Stimulated activated CD4-positive, alpha-beta T cell treated with anti-CD3 and anti-CD28 coated beads, Interleukin-4, amount 100 ng/mL, for 1 hour (primary cell): ENCODE data around the gene CD300C.
"Not testable (repeated sequence)": the region's sequence is repeated elsewhere in the genome, so short reads cannot be mapped to it uniquely, and the experiment has no call there.

Source experiments
- DNase-seq: peaks from one replicate; pipeline ENCODE4 v3.0.0-alpha.2; 2020

The CD300C gene

DNA sequence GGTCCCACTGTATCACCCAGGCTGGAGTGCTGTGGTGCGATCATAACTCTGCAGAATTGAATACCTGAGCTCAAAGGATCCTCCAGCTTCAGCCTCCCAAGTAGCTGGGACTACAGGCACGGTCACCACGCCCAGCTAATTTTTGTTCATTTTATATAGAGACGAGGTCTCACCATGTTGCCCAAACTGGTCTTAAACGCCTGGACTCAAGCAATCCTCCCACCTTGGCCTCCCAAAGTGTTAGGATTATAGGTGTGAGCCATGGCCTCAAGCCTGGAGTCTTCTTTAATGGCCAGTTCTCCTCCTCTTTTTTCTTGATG lies 15.1 kb downstream of the CD300C start:
- DNase-seq: no peak

DNA sequence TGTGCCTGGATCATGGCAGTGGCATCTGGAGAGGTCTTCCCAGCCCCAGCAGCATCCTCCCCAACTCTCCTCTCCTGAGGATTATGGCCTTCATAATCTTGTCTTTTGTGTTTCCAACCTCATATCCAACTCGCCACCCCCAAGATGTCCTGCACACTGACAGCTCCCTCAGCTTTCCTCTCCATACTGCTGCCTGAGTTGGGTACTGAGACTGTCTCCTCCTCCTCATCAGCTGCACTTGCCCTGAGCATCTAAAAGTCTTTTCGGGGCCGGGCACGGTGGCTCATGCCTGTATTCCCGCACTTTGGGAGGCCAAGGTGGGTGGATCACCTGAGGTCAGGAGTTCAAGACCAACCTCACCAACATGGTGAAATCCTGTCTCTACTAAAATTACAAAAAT lies 16.7 kb downstream of the CD300C start:
- no peak for DNase-seq

DNA sequence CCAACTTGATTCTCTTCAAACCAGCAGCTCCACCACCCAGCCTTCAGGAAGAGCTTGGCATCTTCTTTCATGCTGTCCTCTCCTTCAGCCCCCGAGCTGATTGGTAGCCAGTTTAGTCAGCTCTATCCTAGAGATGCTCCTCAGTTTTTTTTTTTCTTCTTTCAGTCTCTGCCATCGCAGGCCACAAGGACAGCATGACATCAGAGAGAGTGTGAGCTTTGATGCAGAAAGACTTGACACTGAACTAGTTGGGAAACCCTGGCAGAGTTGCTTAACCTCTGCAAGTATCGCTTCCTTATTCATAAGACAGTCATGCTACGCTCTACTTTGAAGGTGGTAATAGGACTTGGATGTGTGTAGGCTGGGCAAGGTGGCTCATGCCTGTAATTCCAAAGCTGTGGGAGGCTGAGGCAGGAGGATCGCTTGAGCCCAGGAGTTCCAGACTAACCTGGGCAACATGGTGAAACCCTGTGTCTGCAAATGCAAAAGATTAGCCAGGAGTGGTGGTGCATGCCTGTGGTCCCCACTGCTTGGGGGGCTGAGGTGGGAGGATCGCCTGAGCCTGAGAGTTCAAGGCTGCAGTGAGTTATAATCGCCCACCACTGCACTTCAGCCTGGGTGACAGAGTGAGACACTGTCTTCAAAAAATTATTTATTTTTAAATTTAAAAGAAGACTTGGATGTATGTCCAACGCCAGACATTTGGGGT lies 17.3 kb downstream of the CD300C start:
- DNase-seq: no peak

DNA sequence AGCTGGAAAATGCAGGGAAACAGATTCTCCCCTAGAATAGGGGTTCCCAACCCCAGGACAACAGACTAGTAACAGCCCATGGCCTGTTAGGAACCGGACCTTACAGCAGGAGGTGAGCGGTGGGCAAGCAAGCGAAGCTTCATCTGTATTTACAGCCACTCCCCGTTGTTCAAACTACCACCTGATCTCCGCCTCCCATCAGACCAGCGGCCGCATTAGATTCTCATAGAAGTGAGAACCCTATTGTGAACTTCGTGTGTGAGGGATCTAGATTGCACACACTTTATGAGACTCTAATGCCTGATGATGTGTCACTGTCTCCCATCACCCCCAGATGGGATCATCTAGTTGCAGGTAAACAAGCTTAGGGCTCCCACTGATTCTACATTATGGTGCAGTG lies 18.2 kb downstream of the CD300C start:
- DNase-seq: no peak

DNA sequence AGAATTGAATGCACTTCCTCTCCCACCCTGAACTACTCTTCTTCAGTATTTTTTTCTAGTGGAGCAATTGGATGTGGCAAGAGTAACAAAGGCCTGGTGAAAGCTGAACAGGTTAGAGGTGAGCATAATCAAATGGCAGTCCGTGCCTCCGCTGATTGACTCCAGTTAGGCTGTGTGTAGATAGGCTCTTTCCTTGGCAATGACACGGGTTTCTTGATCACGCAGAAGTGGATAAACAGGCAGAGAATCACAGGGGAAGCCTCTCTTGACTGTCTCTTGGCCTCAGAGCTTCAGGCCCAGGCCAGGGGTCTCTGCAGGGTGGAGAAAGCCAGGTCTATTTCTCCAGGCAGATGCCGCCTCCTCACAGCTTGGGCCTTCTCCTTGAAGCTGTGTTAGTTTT lies 18.8 kb downstream of the CD300C start:
- no peak for DNase-seq

DNA sequence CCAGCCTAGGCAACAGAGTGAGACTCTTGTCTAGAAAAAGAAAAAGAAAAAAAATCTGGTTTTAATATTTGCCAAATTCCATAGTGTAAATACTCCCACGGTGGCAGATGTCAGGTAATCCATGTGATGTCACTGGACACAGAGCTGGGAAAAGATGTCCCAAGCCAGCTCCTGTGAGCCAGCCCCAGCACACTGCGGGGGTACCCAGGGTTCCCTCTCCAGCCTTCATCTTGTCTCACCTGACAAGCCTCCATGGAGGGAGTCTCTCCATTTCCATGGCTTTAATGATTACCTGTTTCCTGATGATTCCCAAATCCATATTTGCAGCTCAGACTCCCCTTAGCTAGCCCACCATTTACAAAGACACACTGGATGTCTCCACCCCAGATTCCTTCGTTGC lies 19.2 kb downstream of the CD300C start:
- DNase-seq: no peak

DNA sequence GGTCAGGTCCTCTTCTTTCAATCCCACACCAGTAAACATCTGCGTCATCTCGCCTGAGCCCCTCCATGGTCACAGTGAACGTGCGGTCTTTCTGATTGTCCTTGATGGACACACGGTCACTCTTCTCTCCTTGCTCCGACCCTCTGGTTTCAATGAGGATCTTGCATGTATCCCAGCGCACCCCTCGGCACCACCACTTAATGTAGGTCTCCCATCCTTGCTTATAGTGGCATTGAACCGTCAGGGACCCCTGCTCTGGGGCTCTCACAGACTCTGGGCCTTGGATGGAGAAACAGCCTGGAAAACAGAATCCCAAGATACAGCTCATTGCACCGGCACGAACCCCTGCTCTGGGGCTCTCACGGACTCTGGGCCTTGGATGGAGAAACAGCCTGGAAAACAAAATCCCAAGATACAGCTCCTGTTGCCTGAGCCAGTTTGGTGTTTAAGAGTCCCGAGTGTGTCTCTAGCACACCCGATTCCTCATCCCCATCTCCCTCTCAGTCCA lies 20.1 kb downstream of the CD300C start:
- DNase-seq: no peak

DNA sequence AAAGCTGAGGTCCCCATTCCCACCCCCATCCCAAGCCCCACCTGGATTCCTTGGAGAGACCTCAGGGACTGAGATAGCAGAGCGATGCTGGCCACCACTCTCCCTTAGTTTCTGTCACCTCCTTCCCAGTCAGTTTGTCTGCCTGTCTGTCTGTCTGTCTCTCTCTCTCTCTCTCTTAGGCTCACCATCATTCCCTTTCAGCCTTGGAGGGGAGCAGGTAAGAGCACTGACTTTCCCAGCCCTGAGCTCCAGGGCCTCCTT lies 20.5 kb downstream of the CD300C start:
- DNase-seq: no peak

DNA sequence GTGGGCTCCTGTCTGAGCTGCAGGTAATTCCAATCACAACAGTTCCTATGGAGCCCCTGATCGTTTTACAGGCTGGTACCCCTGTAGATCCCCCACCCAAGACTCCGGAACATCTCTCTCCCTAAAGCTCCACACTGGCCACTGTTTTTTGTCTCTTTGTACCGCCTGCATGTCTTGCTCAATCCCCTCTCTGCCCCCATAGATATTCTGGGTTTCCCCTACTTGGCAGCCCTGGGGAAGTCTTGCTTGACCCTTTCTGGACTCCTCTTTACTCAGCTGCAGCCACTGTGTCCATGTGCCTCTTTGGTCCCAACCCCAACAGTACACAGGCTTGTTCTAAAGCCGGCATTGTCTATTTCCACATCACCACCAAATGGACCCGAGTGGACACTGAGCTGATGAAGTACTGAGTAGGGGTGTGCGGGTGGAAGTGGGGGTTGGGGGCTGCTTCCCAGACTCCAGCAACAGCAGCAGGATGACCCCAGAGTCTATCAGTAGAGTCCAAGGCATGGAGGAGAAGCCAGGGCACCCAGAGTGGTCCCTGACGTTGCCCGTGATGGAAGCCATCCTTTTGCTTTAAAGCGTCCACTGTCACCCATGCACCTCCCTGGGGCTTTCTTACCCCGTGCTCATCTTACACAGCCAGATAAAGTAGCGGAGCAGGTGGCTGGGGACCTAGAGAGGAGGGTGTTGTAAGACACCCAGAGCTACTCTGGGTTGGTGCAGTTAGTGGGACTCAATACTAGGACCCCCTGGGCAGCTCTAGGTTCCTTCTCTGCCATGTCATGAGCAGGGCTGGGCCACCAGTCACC lies 21.1 kb downstream of the CD300C start:
- no peak for DNase-seq

DNA sequence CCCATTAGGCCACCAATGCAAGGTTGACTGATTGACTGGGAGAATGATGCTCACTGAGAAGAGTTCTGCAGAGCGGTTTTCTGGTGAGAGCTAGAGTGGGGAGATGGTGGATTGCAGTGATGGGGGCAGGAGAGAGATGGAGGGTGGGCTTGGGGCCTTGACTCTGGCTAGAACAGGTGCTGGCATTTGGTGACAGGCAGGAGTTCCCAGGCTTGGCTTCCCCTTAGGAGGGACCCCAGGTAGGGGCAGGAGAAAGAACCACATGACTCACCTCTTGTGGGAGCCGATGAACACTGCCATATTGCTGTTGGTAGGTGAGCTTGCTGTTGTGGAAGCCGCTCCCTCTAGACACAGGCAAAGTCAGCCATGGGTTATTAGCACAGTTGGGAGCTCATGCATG lies 22.6 kb downstream of the CD300C start:
- DNase-seq: no peak

DNA sequence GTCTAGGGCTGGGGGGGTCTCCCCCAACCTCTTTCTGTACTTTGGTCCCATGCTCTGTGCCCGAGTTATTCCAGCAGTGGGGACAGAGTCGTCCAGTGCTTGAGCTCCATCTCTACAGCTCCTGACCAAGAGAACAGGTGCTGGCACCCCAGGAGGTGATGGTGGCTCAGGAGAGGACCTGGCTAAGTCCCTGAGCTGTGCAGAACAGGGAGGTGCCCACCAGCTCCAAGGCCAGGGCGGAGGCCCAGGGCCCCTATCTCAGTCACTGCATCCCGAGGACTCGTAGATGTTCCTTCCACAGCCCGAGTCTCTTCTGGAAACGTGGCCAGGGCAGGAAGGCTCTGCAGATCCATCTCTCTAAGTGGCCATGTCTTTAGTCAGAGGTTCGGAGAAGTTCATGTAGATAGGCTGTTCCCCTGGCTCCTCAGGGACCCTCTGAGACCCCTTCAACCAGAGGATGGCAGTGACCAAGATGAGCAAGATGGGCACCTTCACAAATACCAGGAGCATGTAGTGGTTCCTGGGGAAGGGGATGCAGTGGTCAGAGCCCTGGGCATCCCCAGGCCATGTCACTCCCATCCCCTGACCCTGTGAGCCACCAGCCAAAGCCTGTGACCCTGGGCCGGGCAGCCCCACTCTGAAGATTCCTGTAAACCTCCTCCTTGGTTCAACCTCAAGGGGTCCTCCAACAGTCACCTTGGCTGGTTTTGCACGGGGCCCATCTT lies 23.4 kb downstream of the CD300C start:
- DNase-seq: no peak

DNA sequence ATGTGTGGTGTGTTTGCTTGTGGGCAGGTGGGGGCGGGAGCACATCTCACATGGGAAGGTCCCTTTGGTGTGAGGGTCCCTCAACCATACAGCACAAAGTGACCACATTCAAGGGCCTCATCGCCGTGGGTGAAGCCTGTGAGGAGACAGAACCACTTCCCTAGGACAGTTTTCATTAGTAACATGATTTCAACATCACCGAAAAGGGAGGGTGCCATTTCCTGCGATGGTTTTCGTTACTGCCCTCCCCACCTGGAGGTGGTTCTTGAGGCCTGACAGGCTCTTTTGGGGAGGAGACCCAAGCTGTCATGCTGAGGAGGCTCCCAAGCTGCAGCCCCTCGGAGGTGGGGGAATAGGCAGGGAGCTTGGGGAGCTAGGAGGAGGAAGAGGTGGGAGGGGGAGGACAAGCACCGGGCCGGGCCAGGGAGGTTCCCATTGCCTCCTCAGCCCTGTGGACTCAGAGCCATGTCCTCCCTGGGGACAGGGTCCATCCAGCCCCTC lies 24.2 kb downstream of the CD300C start:
- no peak for DNase-seq

DNA sequence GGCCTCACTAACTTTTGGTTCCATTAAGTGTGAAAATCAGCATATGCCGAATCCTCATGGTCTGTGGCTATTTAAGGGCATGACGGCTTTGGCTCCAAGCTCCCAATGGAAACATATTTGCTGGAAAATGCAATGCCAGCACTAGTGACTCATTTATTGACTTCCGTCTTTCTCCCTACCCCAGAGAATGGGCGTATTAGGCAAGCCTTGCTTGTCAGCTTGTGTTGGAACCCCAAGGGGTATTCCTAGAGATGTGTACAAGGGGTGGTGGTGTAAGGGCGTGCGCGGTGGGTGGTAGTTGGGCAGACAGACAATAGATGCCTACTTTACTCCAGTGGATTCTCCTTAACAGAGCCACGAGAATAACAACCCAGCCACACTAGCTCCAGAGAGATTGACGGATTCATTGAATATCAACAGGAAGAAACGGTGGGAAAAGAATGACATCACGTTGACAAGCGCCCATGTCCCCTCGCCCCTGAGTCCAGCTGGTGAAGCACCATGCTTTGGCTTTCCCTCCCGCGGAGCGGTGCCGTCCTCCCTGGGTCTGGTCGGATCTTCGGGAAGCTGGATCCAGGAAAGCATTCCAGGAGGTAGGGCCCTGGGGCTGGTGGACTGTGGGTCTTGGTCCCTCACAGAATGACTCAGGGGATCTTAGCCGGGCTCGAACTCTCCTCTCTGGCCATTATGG lies 25.0 kb downstream of the CD300C start:
- no peak for DNase-seq

DNA sequence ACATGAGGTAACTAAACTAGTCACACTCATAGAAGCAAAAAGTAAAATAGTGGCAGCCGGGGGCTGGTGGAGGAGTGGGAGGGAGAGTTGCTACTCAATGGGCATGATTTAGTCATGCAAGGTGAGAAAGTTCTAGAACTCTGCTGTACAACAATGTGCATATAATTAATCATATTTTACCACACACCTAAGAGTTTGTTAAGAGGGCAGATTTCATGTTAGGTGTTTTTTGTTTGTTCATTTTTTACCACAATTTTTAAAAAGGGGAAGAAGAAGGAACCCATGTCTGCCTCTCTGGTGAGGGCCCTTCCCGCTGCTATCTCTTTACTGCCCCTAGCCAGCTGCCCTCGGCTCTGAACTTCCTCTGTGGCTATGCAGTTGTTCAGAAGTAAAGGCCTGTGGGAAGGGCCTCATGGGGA lies 25.9 kb downstream of the CD300C start:
- DNase-seq: no peak

DNA sequence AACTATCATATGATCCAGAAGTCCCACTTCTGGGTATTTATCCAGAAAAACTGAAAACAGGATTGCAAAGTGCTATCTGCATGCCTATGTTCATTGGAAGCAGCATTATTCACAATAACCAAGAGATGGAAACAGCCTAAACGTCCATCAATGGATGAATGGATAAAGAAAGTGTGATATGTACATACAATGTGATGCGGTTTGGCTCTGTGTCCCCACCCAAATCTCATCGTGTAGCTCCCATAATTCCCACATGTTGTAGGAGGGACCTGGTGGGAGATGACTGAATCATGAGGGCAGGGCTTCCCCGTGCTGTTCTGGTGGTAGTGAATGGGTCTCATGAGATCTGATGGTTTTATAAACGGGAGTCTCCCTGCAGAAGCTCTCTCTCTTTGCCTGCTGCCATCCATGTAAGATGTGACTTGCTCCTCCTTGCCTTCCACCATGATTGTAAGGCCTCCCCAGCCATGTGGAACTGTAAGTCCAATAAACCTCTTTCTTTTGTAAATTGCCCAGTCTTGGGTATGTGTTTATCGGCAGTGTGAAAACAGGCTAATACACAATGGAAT lies 27.4 kb downstream of the CD300C start:
- not testable (repeated sequence) for DNase-seq

DNA sequence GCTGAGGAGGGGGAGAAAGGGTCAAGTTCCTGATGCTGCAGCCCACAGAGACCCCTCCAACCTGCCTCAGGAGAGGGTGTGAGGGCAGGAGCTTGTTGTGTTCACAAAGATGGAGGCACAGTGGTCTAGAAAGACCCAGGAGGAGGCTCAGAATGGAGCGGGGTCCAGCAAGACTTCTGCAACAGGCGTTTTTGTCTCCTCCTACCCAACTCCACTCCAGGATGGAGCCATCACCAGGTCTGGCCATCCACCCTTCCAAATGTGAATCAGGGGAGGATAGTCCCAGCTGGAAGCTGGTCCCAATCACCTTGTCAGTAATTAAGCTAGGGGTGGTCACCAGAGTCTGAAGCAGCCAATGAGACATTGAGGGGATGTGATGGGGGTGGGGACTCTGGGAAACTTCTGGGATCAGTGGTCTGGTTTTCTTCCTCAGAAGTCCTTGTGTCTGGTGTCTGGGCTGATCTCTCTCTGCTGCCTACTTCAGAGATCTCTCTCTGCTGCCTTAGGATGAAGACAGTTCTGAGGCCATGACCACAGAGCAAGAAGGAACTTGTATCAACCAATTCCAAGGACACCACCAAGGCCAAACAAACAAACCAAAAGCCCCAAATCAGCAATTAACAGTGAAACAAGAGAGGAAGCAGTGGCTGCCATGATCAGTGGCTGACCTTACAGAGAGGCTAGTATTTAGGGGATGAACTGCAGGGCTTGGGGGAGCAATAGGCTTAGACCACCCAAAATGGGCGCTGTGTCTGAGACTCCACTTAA lies 29.2 kb downstream of the CD300C start:
- DNase-seq: no peak

DNA sequence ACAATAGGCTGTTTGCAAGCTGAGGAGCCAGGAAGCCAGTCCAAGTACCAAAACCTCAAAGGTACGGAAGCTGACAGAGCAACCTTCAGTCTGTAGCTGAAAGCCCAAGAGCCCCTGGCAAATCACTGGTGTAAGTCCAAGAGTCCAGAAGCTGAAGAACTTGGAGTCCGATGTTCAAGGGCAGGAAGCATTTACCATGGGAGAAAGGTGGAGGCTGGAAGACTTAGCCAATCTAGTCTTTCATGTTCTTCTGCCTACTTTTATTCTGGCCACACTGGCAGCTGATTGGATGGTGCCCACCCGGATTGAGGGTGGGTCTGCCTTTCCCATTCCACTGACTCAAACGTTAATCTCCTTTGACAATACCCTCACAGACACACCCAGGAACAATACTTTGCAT lies 30.0 kb downstream of the CD300C start:
- DNase-seq: no peak

DNA sequence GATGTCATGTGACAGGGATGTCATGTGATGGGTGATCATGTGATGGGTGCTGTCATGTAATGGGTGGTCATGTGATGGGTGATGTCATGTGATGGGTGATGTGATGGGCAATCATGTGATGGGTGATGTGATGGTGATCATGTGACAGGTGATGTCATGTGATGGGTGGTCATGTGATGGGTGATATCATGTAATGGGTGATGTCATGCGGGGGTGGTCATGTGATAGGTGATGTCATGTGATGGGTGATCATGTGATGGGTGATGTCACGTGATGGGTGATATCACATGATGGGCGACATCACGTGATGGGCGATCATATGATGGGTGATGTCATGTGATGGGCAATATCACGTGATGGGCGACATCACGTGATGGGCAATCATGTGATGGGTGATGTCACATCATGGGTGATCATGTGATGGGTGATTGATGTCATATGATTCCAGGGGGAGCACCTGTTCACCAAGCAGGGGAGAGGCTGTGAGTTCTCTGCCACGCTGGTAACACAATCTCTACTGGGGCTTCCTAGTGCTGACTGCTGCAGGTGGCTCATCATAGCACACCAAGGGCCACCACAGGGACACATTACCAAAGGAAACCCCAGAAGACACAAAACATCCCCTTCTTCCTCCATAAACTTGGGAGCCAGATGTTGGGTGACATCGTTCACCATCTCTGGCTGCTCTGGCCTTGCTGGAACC lies 31.1 kb downstream of the CD300C start:
- DNase-seq: no peak

DNA sequence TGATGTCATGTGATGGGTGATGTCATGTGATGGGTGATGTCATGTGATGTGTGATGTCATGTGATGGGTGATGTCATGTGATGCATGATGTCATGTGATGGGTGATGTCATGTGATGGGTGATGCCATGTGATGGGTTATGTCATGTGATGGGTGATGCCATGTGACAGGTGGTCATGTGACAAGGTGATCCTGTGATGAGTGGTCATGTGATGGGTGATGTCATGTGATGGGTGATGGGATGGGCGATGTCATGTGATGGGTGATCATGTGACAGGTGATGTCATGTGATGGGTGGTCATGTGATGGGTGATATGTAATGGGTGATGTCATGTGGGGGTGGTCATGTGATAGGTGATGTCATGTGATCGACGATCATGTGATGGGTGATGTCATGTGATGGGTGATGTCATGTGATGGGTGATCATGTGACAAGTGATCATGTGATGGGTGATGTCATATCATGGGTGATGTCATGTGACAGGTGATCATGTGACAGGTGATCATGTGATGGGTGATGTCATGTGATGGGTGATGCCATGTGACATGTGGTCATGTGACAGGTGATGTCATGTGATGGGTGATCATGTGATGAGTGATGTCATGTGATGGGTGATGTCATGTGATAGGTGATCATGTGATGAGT lies 31.8 kb downstream of the CD300C start:
- no peak for DNase-seq

DNA sequence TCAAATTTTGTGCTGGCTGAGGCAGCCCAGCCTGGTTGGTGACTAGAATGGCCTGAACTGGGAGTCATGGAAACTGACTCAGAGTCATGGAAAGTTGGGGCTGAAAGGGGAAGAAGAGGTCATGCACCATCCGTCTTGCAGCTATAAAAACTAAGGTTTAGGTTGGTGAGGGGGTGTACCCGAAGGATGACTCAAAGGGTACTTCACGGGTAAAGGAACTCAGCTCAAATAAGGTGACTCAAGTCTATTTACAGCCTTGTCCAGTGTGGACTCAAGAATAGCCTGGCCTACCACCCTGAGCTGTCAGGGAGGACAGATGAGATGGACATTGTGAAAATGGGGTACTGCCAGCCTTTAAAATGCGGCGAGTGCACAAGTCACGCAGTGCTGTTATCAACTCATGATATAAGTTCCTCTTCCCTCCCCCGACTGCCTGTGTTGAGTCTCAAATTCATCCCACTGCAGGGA lies 33.3 kb downstream of the CD300C start:
- no peak for DNase-seq

DNA sequence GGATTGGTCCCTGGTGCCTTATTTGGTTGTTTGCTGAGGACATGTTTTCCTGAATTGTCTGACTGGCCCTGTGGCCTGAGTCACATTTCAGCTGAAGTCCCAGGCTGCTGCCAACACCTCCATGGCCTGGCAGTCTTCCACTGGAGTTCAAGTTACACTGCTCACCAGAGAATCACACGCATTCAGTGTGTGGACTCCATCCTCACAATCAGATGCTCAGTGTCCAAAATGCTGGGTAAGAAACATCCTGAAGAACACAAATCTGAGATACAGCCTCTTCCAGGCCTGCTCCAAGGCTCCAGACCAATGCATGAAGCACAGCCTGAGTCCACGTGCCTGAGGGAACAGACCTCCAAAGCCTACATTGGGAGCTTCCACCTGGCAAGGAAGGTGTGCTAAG lies 33.9 kb downstream of the CD300C start:
- no peak for DNase-seq
